Keratinocyte (primary cell): ENCODE measurements around the gene CAPNS1. TPM values are rescaled to one million over a fixed set of nuclear protein-coding genes. Genes with fewer than 3 reads are reported as not detected.

Experiments used
- DNase-seq: peaks from one replicate; pipeline ENCODE4 v3.0.0-alpha.2; 2011; ENCODE audit warnings: low read depth, missing footprints, low spot score
- FAIRE-seq: peaks from 2 replicates; lab custom pipeline; 2011; peaks lifted over from hg19 to GRCh38; lab: Jason Lieb, UNC
- H2AFZ ChIP-seq: 2 replicates; pipeline ENCODE4 v1.6.0; 2012; ENCODE audit warnings: low read length, control low read depth, inconsistent platforms; ENCODE audit not compliant: control insufficient read depth
- H3K27ac ChIP-seq: 2 replicates; pipeline ENCODE4 v1.5.1; 2011; ENCODE audit warnings: low read length; ENCODE audit not compliant: control insufficient read depth, insufficient read depth
- H3K27me3 ChIP-seq: 3 replicates; pipeline ENCODE4 v1.6.0; 2011; ENCODE audit warnings: low read length; ENCODE audit not compliant: control insufficient read depth, insufficient read depth; ENCODE audit errors: extremely low read depth
- H3K36me3 ChIP-seq, 2 experiments: 2 replicates in 1 of 2; 3 replicates in 1 of 2; pipeline ENCODE4 v1.5.1; 2011; ENCODE audit warnings: low read length in 2 of 2, mild to moderate bottlenecking in 1 of 2; ENCODE audit not compliant: control insufficient read depth in 2 of 2, insufficient read depth in 2 of 2; ENCODE audit errors: extremely low read depth in 1 of 2
- H3K4me1 ChIP-seq: 3 replicates; pipeline ENCODE4 v1.5.1; 2011; ENCODE audit warnings: low read length; ENCODE audit not compliant: control insufficient read depth, insufficient read depth; ENCODE audit errors: extremely low read depth
- H3K4me2 ChIP-seq: 3 replicates; pipeline ENCODE4 v1.6.0; 2011; ENCODE audit warnings: low read depth, low read length; ENCODE audit not compliant: control insufficient read depth, insufficient read depth; ENCODE audit errors: extremely low read depth
- H3K4me3 ChIP-seq, 3 experiments: fragments of 200-600 bp in 1 of 3; sonication (generic) in 1 of 3; 2 replicates in 2 of 3; 3 replicates in 1 of 3; pipeline ENCODE4 v1.5.1; 2011 to 2016; ENCODE audit warnings: low read length in 3 of 3, mild to moderate bottlenecking in 3 of 3, control low read depth in 2 of 3, inconsistent platforms in 1 of 3, low read depth in 1 of 3, mixed read lengths in 1 of 3, mixed run types in 1 of 3, moderate library complexity in 1 of 3; ENCODE audit not compliant: control insufficient read depth in 2 of 3, insufficient read depth in 2 of 3; ENCODE audit errors: extremely low read depth in 1 of 3
- H3K79me2 ChIP-seq: 2 replicates; pipeline ENCODE4 v1.6.0; 2012; ENCODE audit warnings: low read length; ENCODE audit not compliant: control insufficient read depth, insufficient read depth
- H3K9ac ChIP-seq: 3 replicates; pipeline ENCODE4 v1.6.0; 2011; ENCODE audit warnings: low read length; ENCODE audit not compliant: control insufficient read depth, insufficient read depth; ENCODE audit errors: extremely low read depth
- H3K9me1 ChIP-seq: 3 replicates; pipeline ENCODE4 v1.6.0; 2011; ENCODE audit warnings: low read length; ENCODE audit not compliant: control insufficient read depth, insufficient read depth; ENCODE audit errors: extremely low read depth
- H3K9me3 ChIP-seq: 2 replicates; pipeline ENCODE4 v1.5.1; 2012; ENCODE audit warnings: low read depth, low read length; ENCODE audit not compliant: control insufficient read depth
- H4K20me1 ChIP-seq: 3 replicates; pipeline ENCODE4 v1.6.0; 2011; ENCODE audit warnings: low read length; ENCODE audit not compliant: control insufficient read depth, insufficient read depth; ENCODE audit errors: extremely low read depth
- CTCF ChIP-seq, 3 experiments: IDR thresholded peaks in 1 of 3; conservative IDR thresholded peaks in 1 of 3; optimal IDR thresholded peaks in 1 of 3; 2 replicates in 2 of 3; 3 replicates in 1 of 3; pipeline versions ENCODE3 to v1.5.1; 2011; ENCODE audit warnings: low read length in 3 of 3, mild to moderate bottlenecking in 3 of 3, moderate library complexity in 2 of 3, control low read depth in 1 of 3, inconsistent platforms in 1 of 3; ENCODE audit not compliant: insufficient read depth in 2 of 3; ENCODE audit errors: extremely low read depth in 1 of 3
- EZH2 ChIP-seq: IDR thresholded peaks from one replicate; pipeline ENCODE4 v1.6.1; 2012; ENCODE audit warnings: inconsistent platforms, mild to moderate bottlenecking, low read length, moderate library complexity
- dilution Hi-C: fragments of 300-500 bp; cut with MboI; formaldehyde crosslinking; loops from one replicate; pipeline ENCODE4 v1.7.0; 2020; ENCODE audit warnings: low sequenced_read_pairs; ENCODE audit not compliant: extremely low pct_ligation_motif_present
- polyA plus RNA-seq, 5 experiments: library from polyadenylated mRNA; depleted of rRNA in 3 of 5; stranded (reverse) in 3 of 5; stranded (forward) in 1 of 5; unstranded in 1 of 5; fragments of >200 nt; gene quantifications; 1 replicate in 1 of 5; 2 replicates in 3 of 5; 3 replicates in 1 of 5; pipeline versions ENCODE4 v1.2.1 to v1.2.3, GENCODE V29; 2011 to 2012; ENCODE audit warnings: missing spikeins in 2 of 5, low read depth in 1 of 5, low replicate concordance in 1 of 5

The CAPNS1 gene
- polyA plus RNA-seq, 1 donor (not counting 4 experiments of a cell fraction or from before 2014, with no cell fraction given): 884 TPM

DNA sequence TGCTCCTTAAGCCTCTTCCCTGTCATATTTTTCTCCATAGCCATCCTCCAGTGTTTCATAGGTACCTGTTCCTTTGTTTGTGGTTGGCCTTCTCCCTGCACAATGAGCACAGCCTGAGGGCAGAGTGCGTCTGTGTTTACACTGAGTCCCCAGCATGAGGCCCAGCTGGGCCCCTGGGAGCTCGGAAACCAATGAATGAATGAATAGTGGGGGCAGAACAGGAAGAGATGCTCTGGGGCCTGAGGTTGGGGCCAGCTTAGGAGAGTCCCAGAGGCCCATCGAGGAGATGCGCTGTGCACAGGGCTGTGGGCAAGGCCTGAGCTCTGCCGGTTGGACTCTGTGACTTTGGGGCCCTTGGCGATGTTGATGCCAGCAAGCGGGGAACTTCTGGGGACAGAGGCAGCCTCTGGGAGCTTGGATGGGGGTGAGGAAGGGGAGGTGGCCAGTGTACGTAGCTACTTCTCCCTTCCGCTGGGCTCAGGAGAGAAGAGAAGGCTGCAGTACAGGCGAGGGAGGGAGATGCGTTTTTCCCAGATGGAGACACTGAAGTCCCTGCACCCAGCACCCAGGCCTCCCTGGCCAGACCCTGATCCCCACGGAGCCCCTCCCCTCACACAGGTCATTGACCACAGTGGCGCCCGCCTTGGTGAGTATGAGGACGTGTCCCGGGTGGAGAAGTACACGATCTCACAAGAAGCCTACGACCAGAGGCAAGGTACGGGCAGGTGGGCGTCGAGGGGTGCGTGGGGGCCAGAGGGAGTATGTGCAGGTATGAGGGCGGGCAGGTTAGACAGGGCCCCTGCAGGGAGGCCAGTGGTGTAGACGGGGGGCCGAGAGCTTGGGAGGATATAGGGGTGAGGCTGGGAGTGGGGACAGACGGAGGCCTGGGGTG lies 19.5 kb upstream of the CAPNS1 start:
- Histone ChIP-seq H3K27ac (no peak overlapping the region), H3K9me1 (no peaks in the 10 kb centered on the region), H3K4me1 (peaks cover 8% of the 10 kb centered on the region), H3K79me2 (peaks cover 10% of the 10 kb centered on the region), H3K4me3 (no peak overlapping the region), H3K4me2 (no peak overlapping the region), H4K20me1 (no peaks in the 10 kb centered on the region), H3K9me3 (no peaks in the 10 kb centered on the region), H3K36me3 (peaks cover 18 to 29% of the 10 kb centered on the region in 2 experiments), H3K9ac (no peak overlapping the region), H3K27me3 (no peaks in the 10 kb centered on the region), H2AFZ (no peak overlapping the region)
- FAIRE-seq (no peak), DNase-seq (no peak)
- TF ChIP-seq CTCF (optimal IDR thresholded peaks at IDR 0.05 in 1 of 3, IDR thresholded peaks at IDR 0.05 in 1 of 3, conservative IDR thresholded peaks at IDR 0.05 in 1 of 3; ENCODE audit: extremely low read depth in 1 of 3, insufficient read depth in 2 of 3, low read length in 3 of 3) (no peak), EZH2 (no peak)
- dilution Hi-C loops: no loop called here

- no peak for TF ChIP-seq EZH2
- TF ChIP-seq CTCF (optimal IDR thresholded peaks at IDR 0.05 in 1 of 3, IDR thresholded peaks at IDR 0.05 in 1 of 3, conservative IDR thresholded peaks at IDR 0.05 in 1 of 3; ENCODE audit: extremely low read depth in 1 of 3, insufficient read depth in 2 of 3, low read length in 3 of 3): no peak
- no peaks in the 10 kb centered on the region for H3K9me3 ChIP-seq
- no peak overlapping the region for H3K4me3 ChIP-seq
- no peaks in the 10 kb centered on the region for H4K20me1 ChIP-seq
- no peak overlapping the region for H2AFZ ChIP-seq
- H3K4me1 ChIP-seq: peaks cover 5% of the 10 kb centered on the region
- H3K36me3 ChIP-seq: peaks cover 23 to 32% of the 10 kb centered on the region in 2 experiments
- no peak overlapping the region for H3K4me2 ChIP-seq
- H3K27me3 ChIP-seq: no peaks in the 10 kb centered on the region
- dilution Hi-C loops: no loop called here
- no peak overlapping the region for H3K9ac ChIP-seq
- DNase-seq (no peak), FAIRE-seq (no peak)
- H3K27ac ChIP-seq: no peak overlapping the region
- no peaks in the 10 kb centered on the region for H3K9me1 ChIP-seq
- H3K79me2 ChIP-seq: peaks cover 9% of the 10 kb centered on the region
Measured at GRCh38 chr19:36120984-36121358, 18.9 kb upstream of the CAPNS1 start.
